GM11168 (cell line): ENCODE measurements around the gene PODXL.
"Not testable (repeated sequence)": the region's sequence is repeated elsewhere in the genome, so short reads cannot be mapped to it uniquely, and the experiment has no call there.

ENCODE experiments used
- in situ Hi-C: fragments of 300-500 bp; cut with MboI; formaldehyde crosslinking; loops from one replicate; pipeline ENCODE4 v1.12.0; 2022; ENCODE audit warnings: low sequenced_read_pairs; ENCODE audit not compliant: unreplicated experiment

PODXL gene

GRCh38 chr7:131513245-131514061, 43.0 kb downstream of the PODXL start:
- in situ Hi-C loops = no loop called here

GRCh38 chr7:131511774-131512535, 44.5 kb downstream of the PODXL start:
- in situ Hi-C loops = no loop called here

- in situ Hi-C loops = no loop called here
Observed at GRCh38 chr7:131511071-131511470, 45.4 kb downstream of the PODXL start.

- in situ Hi-C loops = no loop called here
Observed at GRCh38 chr7:131509781-131510180, 46.6 kb downstream of the PODXL start.

- in situ Hi-C loops = no loop called here
Observed at GRCh38 chr7:131508754-131509486, 47.5 kb downstream of the PODXL start.

GRCh38 chr7:131507592-131508331, 48.7 kb downstream of the PODXL start:
- in situ Hi-C loops = no loop called here

GRCh38 chr7:131506597-131506996, 49.8 kb downstream of the PODXL start:
- in situ Hi-C loops = no loop called here

GRCh38 chr7:131505636-131506557, 50.5 kb downstream of the PODXL start:
- in situ Hi-C loops = no loop called here

GRCh38 chr7:131505037-131505620, 51.3 kb downstream of the PODXL start:
- in situ Hi-C loops = not testable (repeated sequence)

GRCh38 chr7:131504157-131504899, 52.1 kb downstream of the PODXL start:
- in situ Hi-C loops = no loop called here

- in situ Hi-C loops = no loop called here
Observed at GRCh38 chr7:131503639-131504038, 52.8 kb downstream of the PODXL start.

- in situ Hi-C loops = no loop called here
Observed at GRCh38 chr7:131502810-131503508, 53.5 kb downstream of the PODXL start.

GRCh38 chr7:131501930-131502685, 54.3 kb downstream of the PODXL start:
- in situ Hi-C loops = no loop called here

- in situ Hi-C loops = no loop called here
Observed at GRCh38 chr7:131501422-131501821, 55.0 kb downstream of the PODXL start.

GRCh38 chr7:131500357-131500756, 56.1 kb downstream of the PODXL start:
- in situ Hi-C loops = no loop called here

- in situ Hi-C loops = no loop called here
Observed at GRCh38 chr7:131499801-131500200, 56.6 kb downstream of the PODXL start.
